ENCODE data around the gene TRIM6.
"Not testable (repeated sequence)": the region's sequence is repeated elsewhere in the genome, so short reads cannot be mapped to it uniquely, and the experiment has no call there.

GRCh38 chr11:5656956-5657355, 60.5 kb downstream of the TRIM6 start:
- not testable (repeated sequence) for TF ChIP-seq EZH2 (IDR thresholded peaks at IDR 0.05; ENCODE audit: borderline replicate concordance, low read depth, low read length); EP300 (IDR thresholded peaks at IDR 0.05; ENCODE audit: low read length); ETV6 (IDR thresholded peaks at IDR 0.05; ENCODE audit: borderline replicate concordance in 1 of 2, low read depth in 2 of 2, low read length in 1 of 2); ETV6 (CRISPR knock-in tag; IDR thresholded peaks at IDR 0.05; ENCODE audit: borderline replicate concordance); MAFK (IDR thresholded peaks at IDR 0.05; ENCODE audit: low read length); FOXM1 (IDR thresholded peaks at IDR 0.05; ENCODE audit: low read depth); FOXM1 (CRISPR knock-in tag; IDR thresholded peaks at IDR 0.05; ENCODE audit: low read depth); KDM1A (IDR thresholded peaks at IDR 0.05); SMAD4 (CRISPR knock-in tag; conservative IDR thresholded peaks at IDR 0.05); MLLT1 (IDR thresholded peaks at IDR 0.05); EHMT2 (IDR thresholded peaks at IDR 0.05)
